Esophagus squamous epithelium (tissue), 4 donors: Measurements from ENCODE around the gene CPNE5.

Source experiments
- POLR2A ChIP-seq, 4 donors: fragments of 450-650 bp; IDR thresholded peaks; one replicate each; pipeline ENCODE4 v1.6.1; 2017; ENCODE audit warnings: antibody characterized with exemption in 4 of 4, mild to moderate bottlenecking in 4 of 4, moderate library complexity in 3 of 4
- TF ChIP-seq, protein P1 (sequence below), 6 experiments: fragments of 450-650 bp in 4 of 6; fragments of 200-600 bp in 2 of 6; sonication (generic) in 2 of 6; IDR thresholded peaks; one replicate each; pipeline ENCODE4 v1.5.1; 2016 to 2019; ENCODE audit warnings: antibody characterized with exemption in 6 of 6, mild to moderate bottlenecking in 4 of 6, moderate library complexity in 4 of 6

GRCh38 chr6:36742146-36742545 is 97.1 kb downstream of the CPNE5 start:
- TF ChIP-seq, protein P1, sequence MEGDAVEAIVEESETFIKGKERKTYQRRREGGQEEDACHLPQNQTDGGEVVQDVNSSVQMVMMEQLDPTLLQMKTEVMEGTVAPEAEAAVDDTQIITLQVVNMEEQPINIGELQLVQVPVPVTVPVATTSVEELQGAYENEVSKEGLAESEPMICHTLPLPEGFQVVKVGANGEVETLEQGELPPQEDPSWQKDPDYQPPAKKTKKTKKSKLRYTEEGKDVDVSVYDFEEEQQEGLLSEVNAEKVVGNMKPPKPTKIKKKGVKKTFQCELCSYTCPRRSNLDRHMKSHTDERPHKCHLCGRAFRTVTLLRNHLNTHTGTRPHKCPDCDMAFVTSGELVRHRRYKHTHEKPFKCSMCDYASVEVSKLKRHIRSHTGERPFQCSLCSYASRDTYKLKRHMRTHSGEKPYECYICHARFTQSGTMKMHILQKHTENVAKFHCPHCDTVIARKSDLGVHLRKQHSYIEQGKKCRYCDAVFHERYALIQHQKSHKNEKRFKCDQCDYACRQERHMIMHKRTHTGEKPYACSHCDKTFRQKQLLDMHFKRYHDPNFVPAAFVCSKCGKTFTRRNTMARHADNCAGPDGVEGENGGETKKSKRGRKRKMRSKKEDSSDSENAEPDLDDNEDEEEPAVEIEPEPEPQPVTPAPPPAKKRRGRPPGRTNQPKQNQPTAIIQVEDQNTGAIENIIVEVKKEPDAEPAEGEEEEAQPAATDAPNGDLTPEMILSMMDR (IDR thresholded peaks at IDR 0.05), result no peak
- no peak for TF ChIP-seq POLR2A (IDR thresholded peaks at IDR 0.05)
